ENCODE data around the gene KIFC1. TPM values are rescaled to one million over a fixed set of nuclear protein-coding genes. Genes with fewer than 3 reads are reported as not detected.

KIFC1 gene
- total and polyA plus RNA-seq, 2 donors (not counting 1 experiment from before 2014, with no cell fraction given): 5.3 to 8.0 TPM

- Histone ChIP-seq H3K27ac (ENCODE audit: insufficient read depth, low read length) (no peak overlapping the region), H3K79me2 (ENCODE audit: control insufficient read depth, insufficient read depth, low read length) (no peaks in the 10 kb centered on the region), H3K9ac (ENCODE audit: insufficient read depth, low read length) (no peak overlapping the region), H3K36me3 (ENCODE audit: control insufficient read depth, insufficient read depth, low read length) (peaks cover 31% of the 10 kb centered on the region), H4K20me1 (ENCODE audit: control insufficient read depth, extremely low read depth, insufficient read depth, low read length) (no peaks in the 10 kb centered on the region), H3K9me3 (ENCODE audit: control insufficient read depth, insufficient read depth, low read depth, low read length) (no peaks in the 10 kb centered on the region), H3K4me2 (ENCODE audit: extremely low read depth, insufficient read depth, low read length) (no peak overlapping the region), H2AFZ (ENCODE audit: low read length) (no peak overlapping the region), H3K27me3 (ENCODE audit: control insufficient read depth, insufficient read depth, low read length) (no peaks in the 10 kb centered on the region), H3K4me3 (replicated peaks in 1 of 4; ENCODE audit: control extremely low read depth in 1 of 4, insufficient read depth in 1 of 4, low read depth in 3 of 4, low read length in 4 of 4) (no peak overlapping the region), H3K4me1 (ENCODE audit: control insufficient read depth, extremely low read depth, insufficient read depth, low read length) (peaks cover 10% of the 10 kb centered on the region)
- TF ChIP-seq CTCF (conservative IDR thresholded peaks at IDR 0.05 in 1 of 2, IDR thresholded peaks at IDR 0.05 in 1 of 2; ENCODE audit: low read depth in 1 of 2, low read length in 2 of 2) (no peak), EZH2 (IDR thresholded peaks at IDR 0.05; ENCODE audit: low read length, missing control alignments) (no peak)
- DNase-seq (ENCODE audit: low read depth in 2 of 2): no peak
Measured at GRCh38 chr6:33437666-33438065, 46.0 kb downstream of the KIFC1 start.

GRCh38 chr6:33438978-33439594, 47.5 kb downstream of the KIFC1 start:
- no peak for DNase-seq (ENCODE audit: low read depth in 2 of 2)
- peaks cover 32% of the 10 kb centered on the region for H3K36me3 ChIP-seq (ENCODE audit: control insufficient read depth, insufficient read depth, low read length)
- H3K27ac ChIP-seq (ENCODE audit: insufficient read depth, low read length): no peak overlapping the region
- no peaks in the 10 kb centered on the region for H3K27me3 ChIP-seq (ENCODE audit: control insufficient read depth, insufficient read depth, low read length)
- H3K4me1 ChIP-seq (ENCODE audit: control insufficient read depth, extremely low read depth, insufficient read depth, low read length): no peaks in the 10 kb centered on the region
- no peak overlapping the region for H3K4me3 ChIP-seq (replicated peaks in 1 of 4; ENCODE audit: control extremely low read depth in 1 of 4, insufficient read depth in 1 of 4, low read depth in 3 of 4, low read length in 4 of 4)
- no peaks in the 10 kb centered on the region for H4K20me1 ChIP-seq (ENCODE audit: control insufficient read depth, extremely low read depth, insufficient read depth, low read length)
- no peaks in the 10 kb centered on the region for H3K9me3 ChIP-seq (ENCODE audit: control insufficient read depth, insufficient read depth, low read depth, low read length)
- H3K4me2 ChIP-seq (ENCODE audit: extremely low read depth, insufficient read depth, low read length): no peak overlapping the region
- no peak overlapping the region for H3K9ac ChIP-seq (ENCODE audit: insufficient read depth, low read length)
- no peak overlapping the region for H2AFZ ChIP-seq (ENCODE audit: low read length)
- TF ChIP-seq CTCF (conservative IDR thresholded peaks at IDR 0.05 in 1 of 2, IDR thresholded peaks at IDR 0.05 in 1 of 2; ENCODE audit: low read depth in 1 of 2, low read length in 2 of 2): no peak
- no peak for TF ChIP-seq EZH2 (IDR thresholded peaks at IDR 0.05; ENCODE audit: low read length, missing control alignments)
- H3K79me2 ChIP-seq (ENCODE audit: control insufficient read depth, insufficient read depth, low read length): no peaks in the 10 kb centered on the region

GRCh38 chr6:33439956-33440648, 48.5 kb downstream of the KIFC1 start:
- H3K4me3 ChIP-seq (replicated peaks in 1 of 4; ENCODE audit: control extremely low read depth in 1 of 4, insufficient read depth in 1 of 4, low read depth in 3 of 4, low read length in 4 of 4): no peak overlapping the region
- no peak overlapping the region for H3K4me2 ChIP-seq (ENCODE audit: extremely low read depth, insufficient read depth, low read length)
- H3K4me1 ChIP-seq (ENCODE audit: control insufficient read depth, extremely low read depth, insufficient read depth, low read length): no peaks in the 10 kb centered on the region
- H3K36me3 ChIP-seq (ENCODE audit: control insufficient read depth, insufficient read depth, low read length): peaks cover 34% of the 10 kb centered on the region
- H3K27me3 ChIP-seq (ENCODE audit: control insufficient read depth, insufficient read depth, low read length): no peaks in the 10 kb centered on the region
- H2AFZ ChIP-seq (ENCODE audit: low read length): no peak overlapping the region
- no peaks in the 10 kb centered on the region for H4K20me1 ChIP-seq (ENCODE audit: control insufficient read depth, extremely low read depth, insufficient read depth, low read length)
- no peak for TF ChIP-seq CTCF (conservative IDR thresholded peaks at IDR 0.05 in 1 of 2, IDR thresholded peaks at IDR 0.05 in 1 of 2; ENCODE audit: low read depth in 1 of 2, low read length in 2 of 2)
- no peak for TF ChIP-seq EZH2 (IDR thresholded peaks at IDR 0.05; ENCODE audit: low read length, missing control alignments)
- H3K27ac ChIP-seq (ENCODE audit: insufficient read depth, low read length): no peak overlapping the region
- no peak overlapping the region for H3K9ac ChIP-seq (ENCODE audit: insufficient read depth, low read length)
- DNase-seq (ENCODE audit: low read depth in 2 of 2): no peak
- no peaks in the 10 kb centered on the region for H3K79me2 ChIP-seq (ENCODE audit: control insufficient read depth, insufficient read depth, low read length)
- H3K9me3 ChIP-seq (ENCODE audit: control insufficient read depth, insufficient read depth, low read depth, low read length): no peaks in the 10 kb centered on the region
